ENCODE measurements around the gene BET1L.

The BET1L gene

GRCh38 chr11:208181-208916, 1.1 kb upstream of the BET1L start:
- Histone ChIP-seq H3K4me3 (ENCODE audit: low read depth, low read length) (peak overlapping the region; percentile 78), H3K4me1 (no peaks in the 10 kb centered on the region), H3K27me3 (no peaks in the 10 kb centered on the region), H3K9me3 (no peaks in the 10 kb centered on the region), H3K36me3 (peaks cover 9% of the 10 kb centered on the region)
- no peak for TF ChIP-seq CTCF (IDR thresholded peaks at IDR 0.05; ENCODE audit: low read depth, low read length)
- DNase-seq = peak; percentile 54

GRCh38 chr11:207863-208180, 623 bp upstream of the BET1L start:
- Histone ChIP-seq H3K9me3 (no peaks in the 10 kb centered on the region), H3K27me3 (no peaks in the 10 kb centered on the region), H3K36me3 (peaks cover 9% of the 10 kb centered on the region), H3K4me1 (no peaks in the 10 kb centered on the region), H3K4me3 (ENCODE audit: low read depth, low read length) (peak overlapping the region; percentile 78)
- no peak for DNase-seq
- TF ChIP-seq CTCF (IDR thresholded peaks at IDR 0.05; ENCODE audit: low read depth, low read length) = no peak

- Histone ChIP-seq H3K27me3 (no peaks in the 10 kb centered on the region), H3K4me3 (ENCODE audit: low read depth, low read length) (peak overlapping the region; percentile 78), H3K9me3 (no peaks in the 10 kb centered on the region), H3K4me1 (no peaks in the 10 kb centered on the region), H3K36me3 (peaks cover 6% of the 10 kb centered on the region)
- no peak for TF ChIP-seq CTCF (IDR thresholded peaks at IDR 0.05; ENCODE audit: low read depth, low read length)
- DNase-seq = peak; percentile 14
Observed at GRCh38 chr11:206526-207207, 532 bp downstream of the BET1L start.

GRCh38 chr11:206002-206384, 1.2 kb downstream of the BET1L start:
- Histone ChIP-seq H3K27me3 (no peaks in the 10 kb centered on the region), H3K4me1 (no peaks in the 10 kb centered on the region), H3K36me3 (peaks cover 6% of the 10 kb centered on the region), H3K4me3 (ENCODE audit: low read depth, low read length) (no peak overlapping the region; the same call in 1 of the 2 replicates), H3K9me3 (no peaks in the 10 kb centered on the region)
- TF ChIP-seq CTCF (IDR thresholded peaks at IDR 0.05; ENCODE audit: low read depth, low read length) = no peak
- no peak for DNase-seq

- Histone ChIP-seq H3K4me3 (ENCODE audit: low read depth, low read length) (no peak overlapping the region), H3K27me3 (no peaks in the 10 kb centered on the region), H3K36me3 (peaks cover 6% of the 10 kb centered on the region), H3K9me3 (no peaks in the 10 kb centered on the region), H3K4me1 (no peaks in the 10 kb centered on the region)
- DNase-seq = no peak
- TF ChIP-seq CTCF (IDR thresholded peaks at IDR 0.05; ENCODE audit: low read depth, low read length) = no peak
Observed at GRCh38 chr11:205221-206001, 1.8 kb downstream of the BET1L start.

Measured in BE2C (cell line).